GM12865 (cell line): ENCODE measurements around the gene ERVFRD-1.
"Not testable (repeated sequence)": the region's sequence is repeated elsewhere in the genome, so short reads cannot be mapped to it uniquely, and the experiment has no call there.

Source experiments
- DNase-seq: peaks from one replicate; pipeline ENCODE4 v3.0.0; 2010; ENCODE audit warnings: low read depth
- H3K4me3 ChIP-seq: 2 replicates; pipeline ENCODE4 v1.5.1; 2011; ENCODE audit warnings: mild to moderate bottlenecking, low read depth, low read length, control low read depth
- TF ChIP-seq, protein P1 (sequence below): IDR thresholded peaks from 2 replicates; pipeline ENCODE4 v1.5.1; 2011; ENCODE audit warnings: low read length, control low read depth, low read depth, inconsistent platforms; ENCODE audit not compliant: insufficient read depth; ENCODE audit errors: missing control alignments

The ERVFRD-1 gene

GRCh38 chr6:11089695-11090094 is 21.8 kb downstream of the ERVFRD-1 start:
- TF ChIP-seq, protein P1, sequence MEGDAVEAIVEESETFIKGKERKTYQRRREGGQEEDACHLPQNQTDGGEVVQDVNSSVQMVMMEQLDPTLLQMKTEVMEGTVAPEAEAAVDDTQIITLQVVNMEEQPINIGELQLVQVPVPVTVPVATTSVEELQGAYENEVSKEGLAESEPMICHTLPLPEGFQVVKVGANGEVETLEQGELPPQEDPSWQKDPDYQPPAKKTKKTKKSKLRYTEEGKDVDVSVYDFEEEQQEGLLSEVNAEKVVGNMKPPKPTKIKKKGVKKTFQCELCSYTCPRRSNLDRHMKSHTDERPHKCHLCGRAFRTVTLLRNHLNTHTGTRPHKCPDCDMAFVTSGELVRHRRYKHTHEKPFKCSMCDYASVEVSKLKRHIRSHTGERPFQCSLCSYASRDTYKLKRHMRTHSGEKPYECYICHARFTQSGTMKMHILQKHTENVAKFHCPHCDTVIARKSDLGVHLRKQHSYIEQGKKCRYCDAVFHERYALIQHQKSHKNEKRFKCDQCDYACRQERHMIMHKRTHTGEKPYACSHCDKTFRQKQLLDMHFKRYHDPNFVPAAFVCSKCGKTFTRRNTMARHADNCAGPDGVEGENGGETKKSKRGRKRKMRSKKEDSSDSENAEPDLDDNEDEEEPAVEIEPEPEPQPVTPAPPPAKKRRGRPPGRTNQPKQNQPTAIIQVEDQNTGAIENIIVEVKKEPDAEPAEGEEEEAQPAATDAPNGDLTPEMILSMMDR, result no peak
- H3K4me3 ChIP-seq, result no peak overlapping the region
- no peak for DNase-seq

- not testable (repeated sequence) for DNase-seq, H3K4me3 ChIP-seq
Observed at GRCh38 chr6:11087141-11087812, 24.2 kb downstream of the ERVFRD-1 start.

GRCh38 chr6:11085758-11086435 is 25.6 kb downstream of the ERVFRD-1 start:
- no peak for DNase-seq
- no peak overlapping the region for H3K4me3 ChIP-seq
- TF ChIP-seq, protein P1, result no peak

- peak; percentile 10 for DNase-seq
- no peak overlapping the region for H3K4me3 ChIP-seq
- TF ChIP-seq, protein P1, result no peak
Observed at GRCh38 chr6:11083956-11084355, 27.6 kb downstream of the ERVFRD-1 start.

GRCh38 chr6:11083491-11083890 is 28.0 kb downstream of the ERVFRD-1 start:
- TF ChIP-seq, protein P1, result no peak
- no peak overlapping the region for H3K4me3 ChIP-seq
- DNase-seq, result no peak

DNA sequence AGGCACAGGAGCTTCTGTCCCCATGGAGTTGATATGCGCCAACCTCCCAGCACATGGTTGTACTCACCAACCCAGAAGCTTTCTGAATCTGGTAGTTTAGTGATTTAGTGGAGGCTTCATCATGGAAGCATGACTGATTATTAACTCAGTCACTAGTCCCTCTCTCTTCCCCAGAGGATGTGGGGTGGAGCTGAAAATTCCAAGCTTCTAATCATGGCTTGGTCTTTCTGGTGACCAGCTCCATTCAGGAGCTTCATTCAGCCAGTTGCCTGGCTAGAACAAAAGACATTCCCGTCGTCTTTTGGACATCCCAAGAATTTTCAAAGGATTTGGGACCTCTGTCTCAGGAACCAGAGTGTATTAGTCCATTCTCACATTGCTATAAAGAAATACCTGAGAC is 31.2 kb downstream of the ERVFRD-1 start:
- no peak overlapping the region for H3K4me3 ChIP-seq
- TF ChIP-seq, protein P1, result no peak
- no peak for DNase-seq

GRCh38 chr6:11078266-11078665 is 33.3 kb downstream of the ERVFRD-1 start:
- no peak overlapping the region for H3K4me3 ChIP-seq
- TF ChIP-seq, protein P1, result no peak
- DNase-seq, result no peak
